NK-92 (cell line): ENCODE data around the gene POTEM.
"Not testable (repeated sequence)": the region's sequence is repeated elsewhere in the genome, so short reads cannot be mapped to it uniquely, and the experiment has no call there.

ENCODE experiments used
- DNase-seq: peaks from one replicate; lab custom pipeline; 2025; ENCODE audit not compliant: unreplicated experiment; lab: John Stamatoyannopoulos, UW

The POTEM gene

GRCh38 chr14:18967134-18967533 is at the start of gene POTEM:
Gene POTEM (plus strand): TSS chr14:18967434. CDS start chr14:18967486, 52 bp downstream.
- DNase-seq: not testable (repeated sequence)

- DNase-seq: not testable (repeated sequence)
These were observed 48.9 kb upstream of the POTEM start for GRCh38 chr14:18918345-18918744.

GRCh38 chr14:18920052-18920451 is 47.2 kb upstream of the POTEM start:
- not testable (repeated sequence) for DNase-seq

- DNase-seq: not testable (repeated sequence)
These were observed 46.1 kb upstream of the POTEM start for GRCh38 chr14:18921055-18921701.

GRCh38 chr14:18936848-18937247 is 30.4 kb upstream of the POTEM start:
- DNase-seq: not testable (repeated sequence)

GRCh38 chr14:18938733-18939132 is 28.5 kb upstream of the POTEM start:
- DNase-seq: not testable (repeated sequence)

- DNase-seq: not testable (repeated sequence)
These were observed 17.3 kb upstream of the POTEM start for GRCh38 chr14:18949939-18950338.

GRCh38 chr14:18953085-18953484 is 14.1 kb upstream of the POTEM start:
- DNase-seq: not testable (repeated sequence)

GRCh38 chr14:18955816-18956215 is 11.4 kb upstream of the POTEM start:
- DNase-seq: not testable (repeated sequence)

- DNase-seq: not testable (repeated sequence)
These were observed 5.7 kb upstream of the POTEM start for GRCh38 chr14:18961576-18961975.

GRCh38 chr14:18962143-18962542 is 5.1 kb upstream of the POTEM start:
- DNase-seq: not testable (repeated sequence)

- DNase-seq: not testable (repeated sequence)
These were observed 4.0 kb upstream of the POTEM start for GRCh38 chr14:18963276-18963675.

GRCh38 chr14:18964878-18965277 is 2.4 kb upstream of the POTEM start:
- not testable (repeated sequence) for DNase-seq

- not testable (repeated sequence) for DNase-seq
These were observed 35.3 kb downstream of the POTEM start for GRCh38 chr14:19002566-19002965.

GRCh38 chr14:19006490-19006889 is 39.3 kb downstream of the POTEM start:
- not testable (repeated sequence) for DNase-seq

- DNase-seq: not testable (repeated sequence)
These were observed 40.4 kb downstream of the POTEM start for GRCh38 chr14:19007678-19008077.

GRCh38 chr14:19011029-19011428 is 43.8 kb downstream of the POTEM start:
- not testable (repeated sequence) for DNase-seq

- not testable (repeated sequence) for DNase-seq
These were observed 44.5 kb downstream of the POTEM start for GRCh38 chr14:19011703-19012102.

GRCh38 chr14:19015185-19015584 is 48.0 kb downstream of the POTEM start:
- DNase-seq: not testable (repeated sequence)

- DNase-seq: not testable (repeated sequence)
These were observed 57.9 kb downstream of the POTEM start for GRCh38 chr14:19025080-19025589.

GRCh38 chr14:19026649-19027351 is 59.6 kb downstream of the POTEM start:
- DNase-seq: not testable (repeated sequence)

GRCh38 chr14:19027895-19028294 is 60.7 kb downstream of the POTEM start:
- not testable (repeated sequence) for DNase-seq
